ENCODE data around the gene CHD1L. TPM values are rescaled to one million over a fixed set of nuclear protein-coding genes. Genes with fewer than 3 reads are reported as not detected.

The CHD1L gene
- total RNA-seq, 1 donor from 2014 or later = 118 TPM

GRCh38 chr1:147247656-147248238 is 5.3 kb downstream of the CHD1L start:
- Mint-ChIP-seq H3K27ac (no peak overlapping the region), H3K4me1 (peaks cover 23% of the 10 kb centered on the region), H3K4me3 (peak overlapping the region; percentile 38), H3K27me3 (ENCODE audit: insufficient read depth, low read depth) (peaks cover 2% of the 10 kb centered on the region), H3K36me3 (peaks cover 28% of the 10 kb centered on the region), H3K9me3 (peaks cover 28% of the 10 kb centered on the region)
- H4K20me1 ChIP-seq (ENCODE audit: low read depth) = peaks cover 43% of the 10 kb centered on the region
- no peak for TF ChIP-seq EZH2 (IDR thresholded peaks at IDR 0.05)
- TF ChIP-seq, protein P1, sequence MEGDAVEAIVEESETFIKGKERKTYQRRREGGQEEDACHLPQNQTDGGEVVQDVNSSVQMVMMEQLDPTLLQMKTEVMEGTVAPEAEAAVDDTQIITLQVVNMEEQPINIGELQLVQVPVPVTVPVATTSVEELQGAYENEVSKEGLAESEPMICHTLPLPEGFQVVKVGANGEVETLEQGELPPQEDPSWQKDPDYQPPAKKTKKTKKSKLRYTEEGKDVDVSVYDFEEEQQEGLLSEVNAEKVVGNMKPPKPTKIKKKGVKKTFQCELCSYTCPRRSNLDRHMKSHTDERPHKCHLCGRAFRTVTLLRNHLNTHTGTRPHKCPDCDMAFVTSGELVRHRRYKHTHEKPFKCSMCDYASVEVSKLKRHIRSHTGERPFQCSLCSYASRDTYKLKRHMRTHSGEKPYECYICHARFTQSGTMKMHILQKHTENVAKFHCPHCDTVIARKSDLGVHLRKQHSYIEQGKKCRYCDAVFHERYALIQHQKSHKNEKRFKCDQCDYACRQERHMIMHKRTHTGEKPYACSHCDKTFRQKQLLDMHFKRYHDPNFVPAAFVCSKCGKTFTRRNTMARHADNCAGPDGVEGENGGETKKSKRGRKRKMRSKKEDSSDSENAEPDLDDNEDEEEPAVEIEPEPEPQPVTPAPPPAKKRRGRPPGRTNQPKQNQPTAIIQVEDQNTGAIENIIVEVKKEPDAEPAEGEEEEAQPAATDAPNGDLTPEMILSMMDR (IDR thresholded peaks at IDR 0.05) = no peak
- no peak for TF ChIP-seq EZH2phosphoT487 (IDR thresholded peaks at IDR 0.05)
- H3K4me1 ChIP-seq = peaks cover 33% of the 10 kb centered on the region
- H3F3A ChIP-seq (ENCODE audit: low read depth) = peaks cover 19% of the 10 kb centered on the region
- H3K36me3 ChIP-seq = peaks cover 8% of the 10 kb centered on the region
- H3K9ac ChIP-seq = no peak overlapping the region
- H3K79me2 ChIP-seq (ENCODE audit: low read depth) = peaks cover 98% of the 10 kb centered on the region
- no peak for DNase-seq (ENCODE audit: low spot score)
- no peak overlapping the region for H3K27ac ChIP-seq
- no peaks in the 10 kb centered on the region for H3K9me3 ChIP-seq (ENCODE audit: low read depth)
- peak overlapping the region; percentile 8 for H3K4me3 ChIP-seq
- no peaks in the 10 kb centered on the region for H3K27me3 ChIP-seq
- H3K4me2 ChIP-seq = peak overlapping the region; percentile 69
- H2AFZ ChIP-seq (replicated peaks) = no peak overlapping the region

DNA sequence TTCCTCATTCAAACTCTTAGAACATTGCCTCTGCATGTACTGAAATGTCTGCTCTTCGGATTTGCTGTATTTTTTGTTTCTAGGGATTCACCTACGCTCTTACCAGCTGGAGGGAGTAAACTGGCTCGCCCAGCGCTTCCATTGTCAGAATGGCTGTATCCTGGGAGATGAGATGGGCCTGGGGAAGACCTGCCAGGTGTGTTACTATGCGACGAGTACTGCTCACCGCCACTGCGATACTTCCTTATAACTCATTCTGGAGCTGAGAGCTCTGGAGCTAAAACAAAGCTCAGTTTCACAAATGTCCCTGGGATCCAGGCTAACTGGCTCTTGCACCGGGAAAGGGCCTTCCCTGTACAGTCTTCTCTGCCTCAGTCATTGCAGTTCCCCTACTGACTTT is 10.1 kb downstream of the CHD1L start:
- Histone ChIP-seq H4K20me1 (ENCODE audit: low read depth) (peaks cover 29% of the 10 kb centered on the region), H3K27me3 (no peaks in the 10 kb centered on the region), H3K79me2 (ENCODE audit: low read depth) (peaks cover 98% of the 10 kb centered on the region), H3K4me3 (no peak overlapping the region), H3K36me3 (peaks cover 8% of the 10 kb centered on the region), H3K27ac (no peak overlapping the region), H3K4me1 (peaks cover 9% of the 10 kb centered on the region), H3K9me3 (ENCODE audit: low read depth) (no peaks in the 10 kb centered on the region), H2AFZ (replicated peaks) (no peak overlapping the region), H3K4me2 (no peak overlapping the region), H3K9ac (no peak overlapping the region), H3F3A (ENCODE audit: low read depth) (peaks cover 4% of the 10 kb centered on the region)
- no peak for DNase-seq (ENCODE audit: low spot score)
- H3K27ac Mint-ChIP-seq = no peak overlapping the region
- H3K27me3 Mint-ChIP-seq (ENCODE audit: insufficient read depth, low read depth) = no peaks in the 10 kb centered on the region
- H3K9me3 Mint-ChIP-seq = peaks cover 23% of the 10 kb centered on the region
- H3K4me3 Mint-ChIP-seq = no peak overlapping the region
- H3K4me1 Mint-ChIP-seq = peaks cover 4% of the 10 kb centered on the region
- H3K36me3 Mint-ChIP-seq = peaks cover 42% of the 10 kb centered on the region
- TF ChIP-seq EZH2phosphoT487 (IDR thresholded peaks at IDR 0.05) (no peak), EZH2 (IDR thresholded peaks at IDR 0.05) (no peak)
- TF ChIP-seq, protein P1 (IDR thresholded peaks at IDR 0.05) = no peak

GRCh38 chr1:147260956-147261355 is 18.5 kb downstream of the CHD1L start:
- H3K27me3 ChIP-seq = no peaks in the 10 kb centered on the region
- no peaks in the 10 kb centered on the region for H3K9me3 ChIP-seq (ENCODE audit: low read depth)
- H3F3A ChIP-seq (ENCODE audit: low read depth) = no peaks in the 10 kb centered on the region
- peaks cover 9% of the 10 kb centered on the region for H3K36me3 ChIP-seq
- H2AFZ ChIP-seq (replicated peaks) = no peak overlapping the region
- H3K4me3 ChIP-seq = no peak overlapping the region
- Mint-ChIP-seq H3K36me3 (peaks cover 45% of the 10 kb centered on the region), H3K27me3 (ENCODE audit: insufficient read depth, low read depth) (no peaks in the 10 kb centered on the region), H3K9me3 (no peaks in the 10 kb centered on the region), H3K4me1 (no peaks in the 10 kb centered on the region), H3K27ac (no peak overlapping the region), H3K4me3 (no peak overlapping the region)
- DNase-seq (ENCODE audit: low spot score) = no peak
- H3K27ac ChIP-seq = no peak overlapping the region
- no peak overlapping the region for H3K4me2 ChIP-seq
- no peaks in the 10 kb centered on the region for H3K4me1 ChIP-seq
- H3K79me2 ChIP-seq (ENCODE audit: low read depth) = peaks cover 23% of the 10 kb centered on the region
- peaks cover 9% of the 10 kb centered on the region for H4K20me1 ChIP-seq (ENCODE audit: low read depth)
- TF ChIP-seq, protein P1 (IDR thresholded peaks at IDR 0.05) = no peak
- TF ChIP-seq EZH2phosphoT487 (IDR thresholded peaks at IDR 0.05) = no peak
- no peak for TF ChIP-seq EZH2 (IDR thresholded peaks at IDR 0.05)
- H3K9ac ChIP-seq = no peak overlapping the region
